ENCODE results near the gene SLC30A4. TPM values are rescaled to one million over a fixed set of nuclear protein-coding genes. Genes with fewer than 3 reads are reported as not detected.

SLC30A4 gene, protein sequence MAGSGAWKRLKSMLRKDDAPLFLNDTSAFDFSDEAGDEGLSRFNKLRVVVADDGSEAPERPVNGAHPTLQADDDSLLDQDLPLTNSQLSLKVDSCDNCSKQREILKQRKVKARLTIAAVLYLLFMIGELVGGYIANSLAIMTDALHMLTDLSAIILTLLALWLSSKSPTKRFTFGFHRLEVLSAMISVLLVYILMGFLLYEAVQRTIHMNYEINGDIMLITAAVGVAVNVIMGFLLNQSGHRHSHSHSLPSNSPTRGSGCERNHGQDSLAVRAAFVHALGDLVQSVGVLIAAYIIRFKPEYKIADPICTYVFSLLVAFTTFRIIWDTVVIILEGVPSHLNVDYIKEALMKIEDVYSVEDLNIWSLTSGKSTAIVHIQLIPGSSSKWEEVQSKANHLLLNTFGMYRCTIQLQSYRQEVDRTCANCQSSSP
- total RNA-seq (2014; rRNA removed; shearing (Covaris generic)): 4.4 and 5.0 TPM in 2 replicates

DNA sequence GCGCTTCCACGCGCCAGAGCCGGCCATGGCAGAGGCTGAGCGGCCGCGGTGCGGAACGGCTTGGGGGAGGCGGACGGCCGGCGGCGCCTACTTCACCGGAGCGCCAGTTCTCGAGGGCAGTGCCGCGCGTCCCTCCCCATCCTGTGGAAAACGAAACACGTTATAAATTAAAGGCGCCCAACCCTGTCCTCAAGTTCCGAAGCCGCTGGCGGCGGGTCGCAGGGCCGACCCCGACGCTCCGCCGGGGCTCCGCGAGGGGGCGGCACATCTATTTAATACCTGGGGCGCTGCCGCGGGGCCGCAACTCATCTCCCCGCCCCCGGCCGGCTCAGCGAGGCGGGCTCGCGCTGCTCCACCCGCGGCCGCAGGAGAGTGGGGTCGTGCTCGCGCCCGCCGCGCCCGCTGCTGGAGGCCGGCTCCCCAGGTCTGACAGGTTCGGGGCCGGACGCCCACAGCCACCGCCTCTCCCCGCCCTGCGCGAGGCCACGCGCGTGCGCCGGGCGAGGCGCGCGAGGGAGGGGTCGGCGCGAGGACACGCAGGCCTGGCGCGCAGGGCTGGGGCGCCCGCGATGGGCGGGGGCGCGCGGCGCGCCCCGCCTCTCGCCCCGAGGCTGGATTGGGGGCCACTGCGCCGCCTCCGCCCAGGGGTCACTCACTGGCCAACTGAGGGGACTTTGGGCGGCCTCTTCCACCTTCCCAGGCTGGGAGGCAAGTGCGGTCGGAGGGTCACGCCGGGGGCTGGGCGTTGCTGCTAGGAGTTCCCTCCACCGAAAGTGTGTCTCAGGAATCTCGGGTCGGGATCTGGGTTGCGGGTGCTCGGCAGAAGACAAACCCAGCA lies at the start of gene SLC30A4:
Gene SLC30A4, minus strand, starts transcription at position 428 of the 838 bp plus-strand sequence. Its CDS starts 401 bp downstream, at position 27.
- peak within 1 kb of the TSS; percentile 80 for H3K4me3 ChIP-seq
- no peaks in the 10 kb centered on the region for H3K36me3 ChIP-seq
- H3K4me1 ChIP-seq: peaks cover 12% of the 10 kb centered on the region
- no peaks in the 10 kb centered on the region for H3K9me3 ChIP-seq (replicated peaks)
- no peaks in the 10 kb centered on the region; the same call in 1 of the 2 replicates for H3K27me3 ChIP-seq
- DNase-seq: peak; percentile 71 to 74
- H3K27ac ChIP-seq: peak within 1 kb of the TSS; percentile 13; the same call in 1 of the 2 replicates

DNA sequence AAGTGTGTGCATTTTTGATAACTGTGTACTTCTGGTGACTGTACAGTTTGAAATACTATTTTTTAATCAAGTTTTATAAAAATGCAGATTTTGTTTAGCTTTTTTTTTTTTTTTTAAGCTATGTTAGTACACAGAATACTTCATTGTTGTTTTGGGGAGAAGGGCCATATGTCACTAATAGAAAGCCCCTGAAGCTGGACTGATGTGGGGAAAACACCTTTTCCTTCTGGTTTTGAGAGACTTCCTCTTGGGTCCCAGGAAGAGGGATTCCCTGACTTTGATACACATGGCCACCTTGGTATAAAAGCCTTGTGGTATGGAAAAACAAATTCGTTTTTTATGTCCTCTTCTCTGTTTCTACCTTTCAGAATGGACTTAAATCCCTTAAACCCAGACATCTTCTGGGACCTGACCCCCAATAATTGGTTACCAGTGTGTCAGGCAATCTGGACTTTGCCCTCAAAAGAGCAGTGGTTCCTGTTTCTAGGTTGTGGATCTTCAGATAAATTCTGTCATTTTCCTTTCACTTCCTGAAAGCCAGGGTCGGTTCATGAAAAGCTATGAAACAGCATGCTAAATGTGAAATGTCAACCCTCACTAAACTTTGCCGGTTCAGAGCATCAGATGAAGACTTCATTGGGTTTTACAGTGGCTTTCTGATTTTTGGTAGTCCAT lies 33.5 kb upstream of the SLC30A4 start:
- no peak overlapping the region for H3K4me3 ChIP-seq
- DNase-seq: no peak
- H3K36me3 ChIP-seq: no peaks in the 10 kb centered on the region
- H3K9me3 ChIP-seq (replicated peaks): no peaks in the 10 kb centered on the region
- peaks cover 12% of the 10 kb centered on the region; the same call in 1 of the 2 replicates for H3K27me3 ChIP-seq
- H3K4me1 ChIP-seq: no peaks in the 10 kb centered on the region
- H3K27ac ChIP-seq: no peak overlapping the region

DNA sequence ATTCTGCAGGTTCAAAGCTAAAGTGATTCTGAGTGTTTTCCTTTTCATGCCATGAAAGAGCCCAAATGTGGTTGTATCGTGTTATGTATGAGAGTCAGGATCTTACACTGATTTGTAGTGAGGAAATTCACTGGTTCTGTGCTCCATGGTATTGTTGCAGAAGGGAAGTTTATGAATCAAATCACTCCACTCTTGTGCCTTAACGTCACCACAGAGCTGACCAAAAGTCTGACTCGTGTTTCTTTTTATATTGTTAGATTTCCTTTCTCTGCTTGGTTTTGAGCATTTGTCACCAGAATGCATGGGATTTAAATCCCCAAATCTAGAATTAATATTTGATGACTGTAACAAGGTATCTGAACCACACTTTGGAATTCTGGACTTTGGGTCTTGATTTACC lies 29.1 kb upstream of the SLC30A4 start:
- no peaks in the 10 kb centered on the region for H3K4me1 ChIP-seq
- H3K27ac ChIP-seq: no peak overlapping the region
- DNase-seq: no peak
- no peak overlapping the region for H3K4me3 ChIP-seq
- peaks cover 9% of the 10 kb centered on the region; the same call in 1 of the 2 replicates for H3K27me3 ChIP-seq
- no peaks in the 10 kb centered on the region for H3K9me3 ChIP-seq (replicated peaks)
- no peaks in the 10 kb centered on the region for H3K36me3 ChIP-seq

DNA sequence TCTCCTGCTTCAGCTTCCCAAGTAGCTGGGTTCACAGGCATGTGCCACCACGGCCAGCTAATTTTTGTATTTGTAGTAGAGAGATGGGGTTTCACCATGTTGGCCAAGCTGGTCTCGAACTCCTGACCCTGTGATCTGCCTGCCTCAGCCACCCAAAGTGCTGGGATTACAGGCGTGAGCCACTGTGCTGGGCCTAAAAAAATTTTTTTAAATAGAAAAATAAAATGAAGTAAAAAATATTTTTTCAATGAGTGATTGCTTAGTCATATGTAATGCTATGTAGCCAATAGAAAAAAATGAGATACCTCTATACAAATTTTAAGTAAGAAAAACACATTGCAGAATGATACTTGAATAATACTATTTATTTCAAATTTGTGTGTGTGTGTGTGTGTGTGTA lies 27.9 kb upstream of the SLC30A4 start:
- no peak for DNase-seq
- no peaks in the 10 kb centered on the region for H3K9me3 ChIP-seq (replicated peaks)

DNA sequence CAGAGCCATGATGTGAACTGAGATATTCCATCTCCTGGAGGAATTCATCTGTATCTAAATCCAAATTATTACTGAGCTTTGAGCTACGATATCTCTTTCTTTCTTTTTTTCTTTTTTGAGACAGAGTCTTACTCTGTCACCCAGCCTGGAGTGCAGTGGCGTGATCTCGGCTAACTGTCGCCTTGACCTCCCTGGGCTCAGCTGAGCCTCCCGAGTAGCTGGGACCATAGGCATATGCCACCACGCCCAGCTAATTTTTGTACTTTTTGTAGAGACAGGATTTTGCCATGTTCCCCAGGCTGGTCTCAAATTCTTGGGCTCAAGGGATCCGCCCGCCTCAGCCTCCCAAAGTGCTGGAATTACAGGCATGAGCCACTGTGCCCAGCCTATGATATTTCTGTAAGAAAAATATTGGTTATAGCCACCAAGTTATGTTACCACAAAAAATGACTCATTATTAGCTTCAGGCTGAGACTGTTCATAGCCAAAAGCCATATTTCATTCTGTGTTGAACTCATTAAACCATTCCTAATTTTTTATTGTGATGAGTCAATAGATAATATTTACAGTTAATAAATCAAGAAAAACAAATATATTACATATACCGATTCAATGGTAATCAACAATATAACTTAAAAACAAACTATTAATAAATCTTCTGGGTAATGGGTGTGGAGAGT lies 27.1 kb upstream of the SLC30A4 start:
- no peaks in the 10 kb centered on the region for H3K9me3 ChIP-seq (replicated peaks)
- no peak overlapping the region for H3K27ac ChIP-seq
- 0 out of 2 replicates have a peak, but pooled peaks cover 3% of the 10 kb centered on the region for H3K27me3 ChIP-seq
- H3K4me1 ChIP-seq: no peaks in the 10 kb centered on the region
- DNase-seq: no peak
- no peaks in the 10 kb centered on the region for H3K36me3 ChIP-seq
- no peak overlapping the region for H3K4me3 ChIP-seq

More for the DNA sequence above, 27.9 kb upstream of the SLC30A4 start:
- no peak overlapping the region for H3K27ac ChIP-seq
- H3K4me3 ChIP-seq: no peak overlapping the region
- no peaks in the 10 kb centered on the region for H3K4me1 ChIP-seq
- no peaks in the 10 kb centered on the region for H3K36me3 ChIP-seq
- peaks cover 9% of the 10 kb centered on the region; the same call in 1 of the 2 replicates for H3K27me3 ChIP-seq

DNA sequence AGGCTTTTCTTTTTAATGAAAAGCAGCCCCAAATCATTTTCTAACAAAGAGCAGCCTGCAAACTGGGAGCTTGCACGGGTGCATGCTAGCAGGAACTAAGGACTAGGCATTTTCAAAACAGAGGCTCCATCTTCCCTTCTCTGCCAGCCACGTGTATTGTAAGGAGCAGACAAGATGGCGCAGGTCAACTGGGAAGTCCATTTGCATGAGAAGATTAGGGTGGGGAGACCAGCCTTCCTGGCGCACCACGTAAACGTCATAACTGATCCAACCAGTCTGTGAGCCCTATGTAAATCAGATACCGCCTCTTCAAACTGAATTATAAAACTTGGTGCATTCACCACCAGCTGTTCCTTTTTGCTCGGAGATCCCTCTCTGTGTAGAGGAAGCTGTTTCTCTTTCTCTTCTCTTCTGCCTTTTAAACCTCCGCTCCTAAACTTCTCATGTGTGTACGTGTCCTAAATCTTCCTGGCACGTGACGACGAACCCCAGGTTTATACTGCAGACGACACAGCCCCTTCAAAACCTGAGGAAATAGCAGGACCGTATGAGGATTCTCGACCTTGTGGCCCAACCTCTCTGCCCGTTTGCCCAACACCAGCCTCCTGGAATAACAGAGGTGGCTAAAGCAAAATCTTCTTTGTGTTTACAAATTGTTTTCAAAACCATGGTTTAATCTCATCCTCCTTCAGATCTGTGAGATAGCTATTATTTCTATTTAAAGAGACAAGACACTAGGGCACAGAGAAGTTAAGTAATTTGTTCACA lies 26.4 kb upstream of the SLC30A4 start:
- Histone ChIP-seq H3K36me3 (no peaks in the 10 kb centered on the region), H3K27me3 (0 out of 2 replicates have a peak, but pooled peaks cover 3% of the 10 kb centered on the region), H3K4me3 (no peak overlapping the region), H3K27ac (no peak overlapping the region), H3K4me1 (no peaks in the 10 kb centered on the region), H3K9me3 (replicated peaks) (no peaks in the 10 kb centered on the region)
- DNase-seq: peak; percentile 15 to 36

DNA sequence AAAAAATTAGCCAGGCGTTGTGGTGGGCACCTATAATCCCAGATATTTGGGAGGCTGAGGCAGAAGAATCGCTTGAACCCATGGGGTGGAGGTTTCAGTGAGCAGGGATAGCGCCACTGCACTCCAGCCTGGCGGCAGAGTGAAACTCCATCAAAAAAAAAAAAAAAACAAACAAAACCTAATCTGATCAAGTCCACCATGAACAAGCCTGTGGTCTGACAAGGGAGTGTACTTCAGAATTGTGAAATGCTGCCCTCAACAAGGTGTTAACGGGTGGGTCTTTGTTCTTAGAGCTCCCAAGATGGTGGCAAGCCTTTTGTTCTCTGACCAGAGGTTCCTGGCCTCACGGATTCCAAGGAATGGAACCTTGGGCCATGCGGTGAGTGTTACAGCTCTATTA lies 24.2 kb upstream of the SLC30A4 start:
- Histone ChIP-seq H3K27me3 (no peaks in the 10 kb centered on the region; the same call in 1 of the 2 replicates), H3K27ac (no peak overlapping the region), H3K4me3 (no peak overlapping the region), H3K4me1 (no peaks in the 10 kb centered on the region), H3K9me3 (replicated peaks) (no peaks in the 10 kb centered on the region), H3K36me3 (no peaks in the 10 kb centered on the region)
- DNase-seq: no peak

DNA sequence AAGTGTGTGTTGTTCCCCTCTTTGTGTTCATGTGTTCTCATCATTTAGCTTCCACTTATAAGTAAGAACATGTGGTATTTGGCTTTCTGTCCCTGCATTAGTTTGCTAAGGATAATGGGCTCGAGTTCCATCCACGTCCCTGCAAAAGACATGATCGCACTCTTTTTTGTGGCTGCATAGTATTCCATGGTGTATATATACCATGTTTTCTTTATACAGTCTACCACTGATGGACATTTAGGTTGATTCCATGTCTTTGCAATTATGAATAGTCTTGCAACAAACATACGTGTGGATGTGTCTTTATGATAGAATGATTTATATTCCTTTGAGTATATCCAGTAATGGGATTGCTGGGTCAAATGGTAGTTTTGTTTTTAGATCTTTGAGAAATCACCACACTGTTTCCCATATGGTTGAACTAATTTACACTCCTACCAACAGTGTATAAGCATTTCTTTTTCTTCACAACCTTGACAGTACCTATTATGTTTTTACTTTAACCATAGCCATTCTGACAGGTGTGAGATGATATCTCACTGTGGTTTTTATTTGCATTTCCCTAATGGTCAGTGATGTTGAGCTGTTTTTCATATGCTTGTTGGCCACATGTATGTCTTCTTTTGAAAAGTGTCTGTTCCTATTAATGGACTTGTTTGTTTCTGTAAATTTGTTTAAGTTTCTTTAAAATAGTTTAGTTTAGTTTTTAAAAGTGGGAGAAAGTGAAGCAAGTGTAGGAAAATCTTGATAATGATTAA lies 21.9 kb upstream of the SLC30A4 start:
- Histone ChIP-seq H3K27me3 (no peaks in the 10 kb centered on the region; the same call in 1 of the 2 replicates), H3K27ac (no peak overlapping the region), H3K36me3 (no peaks in the 10 kb centered on the region), H3K4me1 (no peaks in the 10 kb centered on the region), H3K4me3 (no peak overlapping the region), H3K9me3 (replicated peaks) (no peaks in the 10 kb centered on the region)
- no peak for DNase-seq

DNA sequence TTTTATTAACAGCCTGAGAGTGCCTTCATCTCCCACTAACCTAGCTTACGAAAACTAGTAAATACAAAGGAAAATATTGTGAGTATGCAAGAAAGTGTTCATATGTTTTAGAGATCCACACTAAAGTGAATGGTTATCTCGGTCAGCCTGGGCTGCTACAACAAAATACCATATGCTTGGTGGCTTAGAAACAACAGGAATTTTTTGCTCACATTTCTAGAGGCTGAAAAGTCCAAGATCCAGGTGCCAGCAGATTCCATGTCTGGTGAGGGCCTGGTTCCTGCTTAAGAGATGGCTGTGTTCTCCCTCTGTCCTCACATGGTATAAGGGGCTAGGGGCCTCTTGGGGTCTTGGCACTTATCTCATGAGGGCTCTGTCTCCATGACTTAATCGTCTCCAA lies 20.5 kb upstream of the SLC30A4 start:
- no peaks in the 10 kb centered on the region for H3K36me3 ChIP-seq
- no peak for DNase-seq
- no peak overlapping the region for H3K4me3 ChIP-seq
- no peaks in the 10 kb centered on the region for H3K4me1 ChIP-seq
- H3K9me3 ChIP-seq (replicated peaks): no peaks in the 10 kb centered on the region
- H3K27ac ChIP-seq: no peak overlapping the region
- no peaks in the 10 kb centered on the region; the same call in 1 of the 2 replicates for H3K27me3 ChIP-seq

DNA sequence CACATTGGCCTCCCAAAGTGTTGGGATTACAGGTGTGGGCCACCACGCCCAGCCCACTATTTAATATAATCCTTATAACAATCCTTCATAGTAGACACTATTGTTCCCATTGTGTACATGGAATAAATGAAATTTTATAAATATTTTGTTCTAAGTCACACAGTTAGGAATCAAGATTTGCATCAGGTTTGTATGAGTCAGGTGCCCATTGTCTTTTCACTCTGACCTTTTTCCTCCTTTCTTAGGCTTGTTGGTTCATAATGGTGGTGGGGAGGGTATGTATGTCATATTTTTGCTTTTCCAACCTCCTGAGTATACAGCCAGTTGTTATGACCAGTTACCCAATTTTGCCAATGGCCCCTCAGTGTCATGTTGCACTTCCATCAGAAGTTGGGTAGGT lies 18.0 kb upstream of the SLC30A4 start:
- Histone ChIP-seq H3K9me3 (replicated peaks) (no peaks in the 10 kb centered on the region), H3K4me3 (no peak overlapping the region), H3K4me1 (no peaks in the 10 kb centered on the region), H3K27ac (no peak overlapping the region), H3K27me3 (no peaks in the 10 kb centered on the region; the same call in 1 of the 2 replicates), H3K36me3 (no peaks in the 10 kb centered on the region)
- DNase-seq: no peak

DNA sequence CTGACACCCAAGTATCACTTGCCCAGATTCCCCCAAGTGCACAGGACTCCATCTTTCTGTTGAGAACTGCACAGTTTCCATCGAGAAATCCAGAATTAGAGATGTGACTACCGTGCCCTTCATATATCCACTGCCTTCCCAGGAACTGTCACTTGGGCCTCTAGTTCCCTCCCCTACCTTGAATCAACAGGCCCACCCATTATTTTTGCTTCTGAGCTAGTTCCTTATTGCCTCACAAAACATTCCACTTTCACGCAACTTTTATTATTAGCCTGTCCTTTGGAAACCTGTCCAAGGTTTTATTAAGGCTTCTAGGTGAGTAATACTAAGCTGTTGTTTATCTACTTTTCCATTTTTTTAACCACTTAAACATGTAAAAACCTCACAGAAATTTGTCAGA lies 17.1 kb upstream of the SLC30A4 start:
- H3K27ac ChIP-seq: no peak overlapping the region
- no peak overlapping the region for H3K4me3 ChIP-seq
- no peaks in the 10 kb centered on the region; the same call in 1 of the 2 replicates for H3K27me3 ChIP-seq
- no peak for DNase-seq
- no peaks in the 10 kb centered on the region for H3K9me3 ChIP-seq (replicated peaks)
- H3K4me1 ChIP-seq: 0 out of 2 replicates have a peak, but pooled peaks cover 5% of the 10 kb centered on the region
- no peaks in the 10 kb centered on the region for H3K36me3 ChIP-seq

DNA sequence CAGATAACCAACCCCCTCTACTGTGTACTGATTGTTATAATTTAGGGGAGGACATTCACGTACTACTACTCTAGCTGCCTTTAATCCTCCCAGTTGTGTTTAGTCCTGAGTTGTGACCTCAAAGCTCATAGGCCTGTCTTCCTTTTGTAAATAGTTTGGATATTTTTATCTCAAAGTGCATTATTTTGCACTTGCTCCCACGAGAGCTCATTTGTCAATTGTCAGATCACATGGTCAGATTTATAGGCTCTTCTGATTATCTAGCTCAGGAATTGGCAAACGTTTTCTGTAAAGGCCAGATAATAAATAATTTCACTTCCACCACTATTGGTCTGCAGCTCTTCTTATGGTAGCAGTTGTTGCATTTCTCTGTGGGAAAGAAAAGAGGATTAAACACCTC lies 14.4 kb upstream of the SLC30A4 start:
- DNase-seq: no peak
- H3K27me3 ChIP-seq: peaks cover 5% of the 10 kb centered on the region; the same call in 1 of the 2 replicates
- H3K27ac ChIP-seq: no peak overlapping the region
- no peak overlapping the region for H3K4me3 ChIP-seq
- no peaks in the 10 kb centered on the region for H3K36me3 ChIP-seq
- H3K4me1 ChIP-seq: 0 out of 2 replicates have a peak, but pooled peaks cover 5% of the 10 kb centered on the region
- H3K9me3 ChIP-seq (replicated peaks): no peaks in the 10 kb centered on the region

Measured in SJCRH30 (cell line).